ELR (cell line): ENCODE results near the gene CHD5.
"Not testable (repeated sequence)": the region's sequence is repeated elsewhere in the genome, so short reads cannot be mapped to it uniquely, and the experiment has no call there.

Experiments used
- DNase-seq: peaks from one replicate; pipeline ENCODE4 v3.0.0-alpha.2; 2015; ENCODE audit warnings: low read depth

CHD5 gene

GRCh38 chr1:6180268-6180706, at the start of gene CHD5:
Gene CHD5, minus strand, starts transcription at chr1:6180321. Its CDS starts 298 bp downstream, at chr1:6180023.
- DNase-seq: no peak

DNA sequence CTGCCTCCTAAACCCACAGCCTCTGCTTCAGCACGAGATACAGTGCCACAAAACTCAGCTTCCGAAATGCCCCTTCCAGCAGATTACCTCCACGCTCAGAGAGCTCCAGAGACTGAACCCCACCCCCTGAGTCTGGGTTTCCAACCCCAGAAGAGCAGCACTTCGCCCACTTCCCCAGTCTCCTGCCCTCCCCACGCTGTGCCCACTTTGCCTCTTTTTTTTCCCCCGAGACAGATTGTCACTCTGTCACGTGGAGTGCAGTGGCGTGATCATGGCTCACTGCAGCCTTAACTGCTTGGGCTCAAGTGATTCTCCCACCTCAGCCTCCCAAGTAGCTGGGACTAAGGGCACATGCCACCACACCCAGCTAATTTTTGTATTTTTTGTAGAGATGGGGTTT, 45.5 kb upstream of the CHD5 start:
- DNase-seq: no peak

DNA sequence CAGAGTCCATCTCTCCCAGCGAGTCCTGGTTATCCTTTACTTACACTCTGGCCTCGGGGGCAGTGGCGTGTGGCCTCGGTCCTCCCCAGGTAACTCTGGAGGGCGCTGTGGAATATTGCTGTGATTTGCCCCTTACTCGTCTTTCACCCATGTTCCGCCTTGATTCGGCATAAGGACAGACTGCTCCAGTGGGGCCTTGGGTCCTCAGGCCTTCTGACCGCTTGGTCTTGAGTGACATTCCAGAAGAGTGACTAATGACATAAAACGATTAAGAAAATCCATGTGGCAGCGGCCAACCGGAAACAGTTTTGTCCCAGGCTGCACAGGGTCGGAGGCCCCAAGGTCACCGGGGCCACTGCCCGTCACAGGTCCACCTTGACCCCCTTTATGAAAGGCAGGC, 44.6 kb upstream of the CHD5 start:
- peak; percentile 39 for DNase-seq

DNA sequence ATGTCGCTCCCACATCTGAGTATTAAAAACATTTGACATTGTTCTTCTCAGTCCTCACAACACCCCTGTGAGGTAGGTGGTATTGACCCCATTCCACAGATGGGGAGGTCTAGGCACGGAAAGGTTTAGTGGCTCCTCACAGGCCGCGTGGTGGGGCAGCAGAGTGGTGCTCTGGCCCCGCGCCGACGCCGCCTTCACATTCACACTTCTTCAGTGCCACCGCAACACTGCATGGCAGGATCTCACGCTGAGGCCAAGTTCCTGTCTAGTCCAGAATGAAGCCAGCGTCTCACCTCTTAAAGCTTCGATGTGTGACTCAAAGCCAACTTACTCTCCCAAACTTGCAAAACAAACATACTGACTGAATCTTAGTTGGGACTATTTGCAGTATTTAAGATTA, 43.5 kb upstream of the CHD5 start:
- DNase-seq: no peak

DNA sequence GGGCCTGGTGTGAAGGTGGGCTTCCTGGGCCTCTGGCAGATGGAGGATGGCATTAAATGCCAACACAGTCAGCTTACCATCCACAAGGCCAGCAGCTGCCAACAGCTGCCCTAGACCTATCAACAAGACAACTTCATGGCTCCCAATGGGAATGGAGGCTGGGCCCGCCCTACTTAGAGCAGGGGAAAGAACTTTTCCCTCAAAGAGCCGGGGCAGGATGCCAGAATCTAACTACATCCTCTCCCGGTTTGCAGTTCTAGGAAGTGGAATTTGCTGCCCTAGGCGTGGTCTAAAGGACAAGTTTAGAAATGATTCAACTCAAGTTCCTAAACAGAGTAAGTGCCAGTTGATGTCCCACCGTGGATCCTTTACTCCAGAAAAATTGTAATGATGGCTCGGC, 42.5 kb upstream of the CHD5 start:
- no peak for DNase-seq

- no peak for DNase-seq
These were observed 41.2 kb upstream of the CHD5 start for GRCh38 chr1:6221210-6221784.

- DNase-seq: peak; percentile 37
These were observed 40.1 kb upstream of the CHD5 start for GRCh38 chr1:6220236-6220635.

DNA sequence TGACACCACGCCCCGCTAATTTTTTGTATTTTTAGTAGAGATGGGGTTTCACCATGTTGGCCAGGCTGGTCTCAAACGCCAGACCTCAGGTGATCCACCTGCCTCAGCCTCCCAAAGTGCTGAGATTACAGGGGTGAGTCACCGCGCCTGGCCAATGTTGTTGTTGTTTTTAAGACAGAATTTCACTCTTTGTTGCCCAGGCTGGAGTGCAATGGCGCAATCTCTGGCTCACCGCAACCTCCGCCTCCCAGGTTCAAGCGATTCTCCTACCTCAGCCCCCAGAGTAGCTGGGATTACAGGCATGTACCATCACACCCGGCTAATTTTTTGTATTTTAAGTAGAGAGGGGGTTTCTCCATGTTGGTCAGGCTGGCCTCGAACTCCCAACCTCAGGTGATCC, 39.5 kb upstream of the CHD5 start:
- not testable (repeated sequence) for DNase-seq

- no peak for DNase-seq
These were observed 38.4 kb upstream of the CHD5 start for GRCh38 chr1:6218375-6219164.

DNA sequence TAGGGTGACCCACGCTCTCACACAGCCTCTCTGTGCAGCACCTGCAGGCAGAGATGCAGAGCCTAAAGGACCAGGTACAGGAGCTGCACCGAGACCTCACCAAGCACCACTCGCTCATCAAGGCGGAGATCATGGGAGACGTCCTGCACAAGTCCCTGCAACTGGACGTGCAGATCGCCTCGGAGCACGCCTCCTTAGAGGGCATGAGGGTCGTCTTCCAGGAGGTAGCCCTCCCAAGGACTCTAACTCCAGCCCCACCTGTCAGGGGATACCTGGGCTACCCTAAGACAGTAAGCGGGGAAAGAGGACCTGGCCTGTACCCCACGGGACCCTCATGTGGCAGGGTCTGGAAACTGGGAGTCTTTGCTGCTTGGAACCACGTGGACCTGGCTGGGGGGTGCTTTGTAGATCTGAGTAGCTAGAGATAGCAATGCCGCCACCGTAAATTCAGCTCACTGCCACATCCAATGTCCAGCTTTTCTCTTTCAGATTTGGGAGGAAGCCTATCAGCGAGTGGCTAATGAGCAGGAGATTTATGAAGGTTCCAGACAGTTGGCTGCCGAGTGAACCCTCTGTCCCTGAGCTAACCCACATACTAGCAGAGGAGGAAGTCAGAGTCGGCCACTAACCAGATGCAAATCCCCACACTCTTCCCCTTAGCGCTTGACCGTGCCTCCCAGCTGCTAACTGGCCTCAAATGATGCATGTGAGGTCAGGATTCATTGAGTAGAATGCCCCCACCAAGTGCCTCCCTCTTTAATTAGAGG, 32.3 kb upstream of the CHD5 start:
- DNase-seq: no peak

DNA sequence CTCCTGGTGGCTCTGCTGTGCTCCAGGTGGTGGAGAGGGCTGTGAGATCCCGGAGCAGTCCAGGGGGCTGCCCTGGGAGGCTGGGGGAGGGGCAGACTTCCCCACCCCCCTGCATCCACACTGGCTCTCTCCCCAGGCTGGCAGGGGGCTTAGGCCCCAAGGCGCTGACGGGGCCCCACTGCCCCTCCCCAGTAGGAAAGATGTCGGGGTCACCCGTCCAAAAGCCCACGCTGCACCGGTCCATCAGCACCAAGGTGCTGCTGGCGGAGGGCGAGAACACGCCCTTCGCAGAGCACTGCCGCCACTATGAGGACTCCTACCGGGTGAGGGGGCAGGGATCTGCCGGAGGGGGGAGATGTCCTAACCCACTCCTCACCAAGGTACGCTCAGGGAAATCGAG, 31.6 kb upstream of the CHD5 start:
- DNase-seq: no peak

DNA sequence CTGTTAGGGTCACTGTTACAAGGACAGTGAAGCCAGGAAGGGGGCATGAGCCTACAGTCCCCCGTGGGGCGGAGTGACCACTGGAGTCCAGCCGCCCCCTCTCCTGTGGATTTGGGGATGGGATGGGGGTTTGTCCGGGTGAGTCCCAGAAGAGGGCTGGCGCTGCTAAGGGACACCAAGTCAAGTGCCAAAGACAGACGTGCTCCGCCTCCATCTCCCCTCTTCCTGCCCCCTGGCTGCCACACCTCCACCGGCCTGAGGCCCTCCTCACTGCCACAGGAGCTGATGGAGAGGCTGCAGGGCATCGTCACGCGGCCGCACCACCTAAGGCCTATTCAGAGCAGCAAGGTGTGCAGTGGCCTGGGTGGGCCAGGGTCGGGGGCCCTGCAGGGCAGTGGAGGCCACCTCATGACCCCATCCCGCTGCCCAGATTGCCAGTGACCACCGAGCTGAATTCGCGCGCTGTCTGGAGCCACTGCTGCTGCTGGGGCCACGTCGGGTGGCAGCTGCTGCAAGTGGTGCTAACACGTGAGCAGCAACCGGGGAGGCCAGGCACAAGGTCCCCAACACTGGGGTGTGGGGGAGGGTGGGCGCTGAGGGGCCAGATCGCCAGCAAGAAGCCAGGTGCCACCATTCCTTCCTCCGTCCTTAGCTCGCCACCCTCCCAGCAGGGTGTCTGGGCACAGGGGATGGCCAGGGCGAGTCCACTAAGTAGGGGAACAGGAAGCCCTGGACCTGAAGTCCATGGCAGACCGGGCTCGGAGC, 30.7 kb upstream of the CHD5 start:
- no peak for DNase-seq

DNA sequence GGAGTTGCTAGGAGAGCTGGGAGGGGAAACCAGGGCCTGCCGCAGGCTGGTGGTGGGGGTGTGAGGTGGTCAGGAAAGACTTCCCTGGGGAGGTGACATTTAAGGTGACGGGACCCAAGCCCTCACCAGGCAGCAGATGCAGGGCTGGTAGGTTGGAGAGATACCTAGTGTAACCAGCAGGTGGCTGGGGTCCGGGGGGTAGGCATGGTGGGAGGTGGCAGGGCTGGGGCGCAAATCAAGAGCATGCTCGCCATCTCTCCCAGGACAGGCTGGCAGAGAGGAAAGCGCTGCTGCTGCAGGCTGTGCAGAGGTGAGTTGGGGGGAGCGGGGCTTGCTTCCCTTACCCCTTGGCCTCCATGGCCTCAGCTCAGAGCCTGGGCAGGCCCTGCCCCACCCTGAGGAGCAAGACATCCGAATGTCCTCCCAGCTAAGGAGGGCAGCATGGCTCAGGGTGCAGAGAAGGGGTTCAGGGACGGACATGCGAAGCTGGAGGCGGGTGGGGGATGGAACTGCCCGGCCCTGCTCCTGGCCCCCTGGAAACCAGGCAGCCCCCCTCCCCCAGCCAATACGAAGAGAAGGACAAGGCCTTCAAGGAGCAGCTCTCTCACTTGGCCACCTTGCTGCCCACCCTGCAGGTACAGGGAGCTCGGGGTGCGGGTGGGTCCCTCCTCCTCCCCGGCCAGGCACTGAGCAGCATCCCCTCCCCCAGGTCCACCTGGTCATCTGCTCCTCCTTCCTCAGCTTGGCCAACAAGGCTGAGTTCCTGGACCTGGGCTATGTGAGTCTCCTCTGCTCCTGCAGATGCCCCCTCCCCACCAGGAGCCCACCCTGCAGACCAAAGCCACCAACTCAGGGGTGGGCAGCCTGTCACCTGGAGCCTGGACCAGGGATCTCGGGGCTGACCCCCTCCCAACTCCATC, 29.8 kb upstream of the CHD5 start:
- peak; percentile 15 for DNase-seq

DNA sequence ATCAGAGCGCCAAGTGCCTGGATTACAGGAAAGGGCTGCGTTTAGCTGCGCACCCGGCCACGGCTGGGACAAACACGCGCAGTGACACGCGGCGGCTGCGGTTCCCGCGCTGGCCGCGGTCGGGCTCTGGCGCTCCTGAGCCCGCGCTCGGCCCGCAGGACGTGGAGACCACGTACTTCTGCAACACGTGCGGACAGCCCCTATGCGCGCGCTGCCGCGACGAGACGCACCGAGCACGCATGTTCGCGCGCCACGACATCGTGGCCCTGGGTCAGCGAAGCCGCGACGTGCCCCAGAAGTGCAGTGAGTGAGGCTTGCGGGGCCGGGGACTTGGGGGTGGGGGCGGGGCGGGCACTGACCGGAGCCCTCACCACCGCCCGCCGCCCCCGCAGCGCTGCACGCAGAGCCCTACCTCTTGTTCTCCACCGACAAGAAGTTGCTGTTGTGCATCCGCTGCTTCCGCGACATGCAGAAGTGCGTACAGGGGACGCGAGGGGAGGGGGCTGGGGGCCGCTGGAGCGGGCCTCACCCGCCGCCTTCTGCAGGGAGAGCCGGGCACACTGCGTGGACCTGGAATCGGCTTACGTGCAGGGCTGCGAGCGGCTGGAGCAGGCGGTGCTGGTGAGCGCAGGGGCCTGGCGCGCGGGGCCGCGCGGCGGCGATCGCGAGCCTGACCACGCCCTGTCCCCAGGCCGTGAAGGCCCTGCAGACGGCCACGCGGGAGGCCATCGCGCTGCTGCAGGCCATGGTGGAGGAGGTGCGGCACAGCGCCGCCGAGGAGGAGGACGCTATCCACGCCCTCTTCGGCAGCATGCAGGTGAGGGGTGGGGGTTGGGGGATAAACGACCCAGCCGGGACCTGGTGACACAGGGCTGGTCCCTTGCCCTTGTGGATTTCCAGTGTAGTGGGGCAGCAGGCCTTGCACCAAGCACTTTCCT, 28.9 kb upstream of the CHD5 start:
- no peak for DNase-seq

DNA sequence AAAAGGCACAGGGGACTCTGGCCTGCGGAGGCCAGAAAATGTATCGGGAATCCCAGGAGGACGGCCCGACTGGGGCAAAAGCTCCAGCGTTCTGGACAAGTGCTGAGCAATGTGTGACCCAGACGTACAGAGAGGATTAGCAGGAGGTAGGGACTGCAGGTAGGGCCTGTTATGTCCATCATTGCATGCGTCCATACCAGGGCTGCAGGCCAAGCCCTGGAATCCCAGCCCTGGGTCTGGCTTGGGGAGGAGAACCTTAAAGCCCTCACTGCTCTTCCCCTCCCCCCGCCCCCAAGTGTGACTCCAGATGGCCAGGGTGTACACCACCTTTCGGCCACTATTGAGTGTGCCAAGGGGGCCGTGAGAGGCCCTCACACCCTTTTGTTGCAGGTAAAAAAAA, 27.8 kb upstream of the CHD5 start:
- DNase-seq: no peak

- DNase-seq: no peak
These were observed 27.2 kb upstream of the CHD5 start for GRCh38 chr1:6207075-6207885.

GRCh38 chr1:6206520-6206855, 26.4 kb upstream of the CHD5 start:
- DNase-seq: no peak

- peak; percentile 86 for DNase-seq
These were observed 25.9 kb upstream of the CHD5 start, which contains the start of gene RNF207 for GRCh38 chr1:6205849-6206519. Gene RNF207, plus strand, starts transcription at chr1:6206119. Its CDS starts 417 bp downstream, at chr1:6206536.

- no peak for DNase-seq
These were observed 22.1 kb upstream of the CHD5 start for GRCh38 chr1:6202256-6202655.
